Omental fat pad (tissue), 4 donors: ENCODE measurements around the gene UGT1A8. TPM values are rescaled to one million over a fixed set of nuclear protein-coding genes. Genes with fewer than 3 reads are reported as not detected.

Experiments used
- ATAC-seq: fragments of 150-250 bp; one replicate; pipeline ENCODE4 v1.9.1; 2016; ENCODE audit warnings: mild to moderate bottlenecking, moderate library complexity; ENCODE audit not compliant: low FRiP score
- DNase-seq: peaks from one replicate; pipeline ENCODE4 v3.0.0-alpha.2; 2019; ENCODE audit warnings: low spot score
- CTCF ChIP-seq, 3 donors: fragments of 450-650 bp; IDR thresholded peaks; one replicate each; pipeline ENCODE4 v1.5.1; 2016 to 2017; ENCODE audit warnings: antibody characterized with exemption in 3 of 3, mild to moderate bottlenecking in 3 of 3, moderate library complexity in 2 of 3
- total RNA-seq, 4 donors: library from RNA; depleted of rRNA; stranded (reverse); fragments of >200 nt; gene quantifications; one replicate each; pipeline ENCODE4 v1.1.0, GENCODE V29; 2016

The UGT1A8 gene
- total RNA-seq, 4 donors from 2014 or later: not detected

- no peak for TF ChIP-seq CTCF (IDR thresholded peaks at IDR 0.05)
Observed at GRCh38 chr2:233768076-233768475, 150.6 kb downstream of the UGT1A8 start.

GRCh38 chr2:233769260-233769659 lies 151.8 kb downstream of the UGT1A8 start:
- no peak for ATAC-seq
- TF ChIP-seq CTCF (IDR thresholded peaks at IDR 0.05): no peak
- DNase-seq: no peak

More at GRCh38 chr2:233768076-233768475, 150.6 kb downstream of the UGT1A8 start:
- ATAC-seq (no peak), DNase-seq (no peak)

GRCh38 chr2:233772153-233772552 lies 154.7 kb downstream of the UGT1A8 start:
- no peak for DNase-seq
- no peak for TF ChIP-seq CTCF (IDR thresholded peaks at IDR 0.05)
- ATAC-seq: no peak

GRCh38 chr2:233772583-233772982 lies 155.2 kb downstream of the UGT1A8 start:
- TF ChIP-seq CTCF (IDR thresholded peaks at IDR 0.05): no peak
- ATAC-seq: no peak
- DNase-seq: no peak

GRCh38 chr2:233773854-233774253 lies 156.4 kb downstream of the UGT1A8 start:
- DNase-seq (no peak), ATAC-seq (no peak)
- no peak for TF ChIP-seq CTCF (IDR thresholded peaks at IDR 0.05)

- no peak for TF ChIP-seq CTCF (IDR thresholded peaks at IDR 0.05)
- ATAC-seq (no peak), DNase-seq (no peak)
Observed at GRCh38 chr2:233775414-233775813, 158.0 kb downstream of the UGT1A8 start.

GRCh38 chr2:233778030-233778429 lies 160.6 kb downstream of the UGT1A8 start, which contains the start of gene MROH2A:
MROH2A (plus strand) TSS chr2:233778330; CDS start chr2:233779359, 1,029 bp downstream.
- TF ChIP-seq CTCF (IDR thresholded peaks at IDR 0.05): no peak
- DNase-seq (no peak), ATAC-seq (no peak)
